Stomach smooth muscle (tissue), 2 donors: ENCODE data around the gene MAP7D1.
"Not testable (repeated sequence)": the region's sequence is repeated elsewhere in the genome, so short reads cannot be mapped to it uniquely, and the experiment has no call there.

Source experiments
- H3K27ac ChIP-seq: one replicate; pipeline ENCODE4 v1.7.0; 2013; ENCODE audit warnings: mild to moderate bottlenecking, low read length, inconsistent platforms
- H3K27me3 ChIP-seq, 2 donors: one replicate each; pipeline ENCODE4 v1.7.0; 2013; ENCODE audit warnings: low read length in 2 of 2; ENCODE audit not compliant: insufficient read depth in 2 of 2, control insufficient read depth in 1 of 2
- H3K36me3 ChIP-seq, 2 donors: one replicate each; pipeline ENCODE4 v1.7.0; 2013; ENCODE audit warnings: low read length in 2 of 2; ENCODE audit not compliant: control insufficient read depth in 2 of 2, insufficient read depth in 2 of 2
- H3K4me1 ChIP-seq: one replicate; pipeline ENCODE4 v1.7.0; 2013; ENCODE audit warnings: low read length; ENCODE audit not compliant: control insufficient read depth, insufficient read depth
- H3K4me3 ChIP-seq, 2 donors: one replicate each; pipeline ENCODE4 v1.7.0; 2013; ENCODE audit warnings: low read length in 2 of 2
- H3K9ac ChIP-seq, 2 donors: one replicate each; pipeline ENCODE4 v1.7.0; 2013; ENCODE audit warnings: low read length in 2 of 2, mild to moderate bottlenecking in 1 of 2
- H3K9me3 ChIP-seq, 2 donors: one replicate each; pipeline ENCODE4 v1.7.0; 2013; ENCODE audit warnings: low read length in 2 of 2; ENCODE audit not compliant: control insufficient read depth in 2 of 2
- donor health status: healthy.
- donor health status: Pancreatic carcinoma.

MAP7D1 gene

DNA sequence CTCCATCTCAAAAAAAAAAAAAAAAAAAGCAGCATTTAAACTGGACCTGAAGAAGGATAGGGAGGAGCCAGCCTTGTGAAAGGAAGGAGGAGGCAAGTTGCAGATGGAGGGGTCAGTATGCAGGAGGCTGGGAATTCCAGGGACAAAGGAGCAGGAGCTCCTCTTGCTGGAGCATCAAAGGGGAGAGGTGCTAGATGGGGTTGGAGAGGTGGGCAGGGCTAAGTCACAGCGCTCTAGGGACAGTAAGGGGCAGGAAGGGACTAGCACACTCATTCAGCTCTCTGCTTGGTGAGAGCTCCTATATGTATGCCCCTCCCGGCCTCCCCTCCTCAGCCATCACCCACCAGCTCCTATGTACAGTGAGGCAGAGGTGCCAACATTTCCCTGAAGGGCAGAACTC is 26.8 kb downstream of the MAP7D1 start:
- H3K27ac ChIP-seq, result peak overlapping the region; percentile 95
- peak overlapping the region in 1 of 2 donors; percentile 43 for H3K4me3 ChIP-seq
- no peaks in the 10 kb centered on the region for H3K9me3 ChIP-seq
- H3K9ac ChIP-seq, result peak overlapping the region; percentile 60 to 68
- H3K36me3 ChIP-seq, result peaks cover 19 to 22% of the 10 kb centered on the region in 2 donors
- H3K4me1 ChIP-seq, result peaks cover 48% of the 10 kb centered on the region
- H3K27me3 ChIP-seq, result no peaks in the 10 kb centered on the region

DNA sequence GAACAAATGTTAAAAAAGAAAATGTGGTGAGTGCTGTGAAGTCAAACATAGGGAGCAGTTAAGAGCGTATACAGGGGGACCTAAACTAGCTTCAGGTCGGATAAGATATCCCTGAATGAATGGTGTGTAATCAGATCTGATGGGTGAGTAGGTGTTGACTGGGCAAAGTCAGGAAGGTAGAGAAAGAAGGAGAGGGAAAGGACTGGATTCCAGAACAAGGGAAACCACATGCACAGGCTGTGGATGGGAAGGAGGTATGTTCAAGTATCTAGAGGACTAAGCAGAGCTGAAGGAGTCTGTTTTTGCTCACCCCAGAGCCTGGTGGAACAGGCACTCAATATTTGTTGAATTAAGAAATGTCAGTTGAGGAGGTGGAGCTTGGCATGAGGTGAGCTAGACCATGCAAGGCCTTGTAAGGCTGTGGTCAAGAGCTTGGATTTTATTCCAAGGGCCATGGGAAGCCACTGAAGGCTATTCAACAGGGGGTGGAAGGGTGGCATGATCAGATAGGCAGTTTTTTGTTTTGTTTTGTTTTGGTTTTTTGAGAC is 27.4 kb downstream of the MAP7D1 start:
- peaks cover 51% of the 10 kb centered on the region for H3K4me1 ChIP-seq
- H3K9ac ChIP-seq, result peak overlapping the region; percentile 60 to 68
- H3K27ac ChIP-seq, result peak overlapping the region; percentile 95
- peak overlapping the region in 1 of 2 donors; percentile 43 for H3K4me3 ChIP-seq
- peaks cover 18 to 22% of the 10 kb centered on the region in 2 donors for H3K36me3 ChIP-seq
- no peaks in the 10 kb centered on the region for H3K9me3 ChIP-seq
- H3K27me3 ChIP-seq, result no peaks in the 10 kb centered on the region

DNA sequence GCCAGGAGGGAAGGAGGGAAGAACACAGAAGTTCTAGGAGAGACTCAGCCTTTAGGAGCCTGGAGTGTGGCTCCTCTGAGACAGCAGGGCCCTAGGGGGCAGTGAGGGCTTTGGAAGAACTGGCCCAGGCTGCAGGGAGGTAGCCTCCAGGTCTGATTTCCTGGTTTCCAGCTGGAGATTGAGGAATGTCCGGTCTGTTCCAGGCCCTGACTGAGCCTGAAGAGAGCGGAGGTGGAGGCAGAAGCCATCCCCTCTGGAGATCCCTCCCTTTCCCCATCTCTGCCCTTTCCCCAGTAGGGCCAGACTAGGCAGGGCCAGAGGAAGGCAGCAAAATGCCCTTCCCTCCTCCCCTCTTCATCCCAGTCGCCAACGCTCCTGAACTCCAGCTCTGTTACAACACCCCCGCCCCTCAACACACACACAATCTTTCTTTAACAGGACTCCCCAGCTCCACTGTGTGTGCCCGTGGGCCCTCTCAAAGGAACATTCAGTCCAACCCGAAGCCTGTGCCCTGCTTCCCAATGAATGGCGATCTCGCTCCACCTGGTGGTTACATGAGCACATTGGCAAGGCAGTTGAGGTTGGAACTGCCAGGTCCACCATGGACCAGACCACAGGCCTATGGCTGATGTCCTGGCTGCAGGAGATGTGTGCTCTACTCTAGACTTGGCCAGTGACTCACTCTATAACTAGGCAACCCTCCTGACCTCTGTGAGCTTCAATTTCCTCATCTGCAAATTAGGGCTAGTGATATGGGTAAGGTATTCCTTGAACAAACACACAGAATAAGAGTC is 32.0 kb downstream of the MAP7D1 start:
- no peaks in the 10 kb centered on the region for H3K27me3 ChIP-seq
- H3K36me3 ChIP-seq, result no peaks in the 10 kb centered on the region
- no peaks in the 10 kb centered on the region for H3K9me3 ChIP-seq
- peaks cover 20% of the 10 kb centered on the region for H3K4me1 ChIP-seq
- peak overlapping the region; percentile 97 for H3K27ac ChIP-seq
- H3K4me3 ChIP-seq, result peak overlapping the region in 1 of 2 donors; percentile 47
- peak overlapping the region; percentile 65 to 73 for H3K9ac ChIP-seq

DNA sequence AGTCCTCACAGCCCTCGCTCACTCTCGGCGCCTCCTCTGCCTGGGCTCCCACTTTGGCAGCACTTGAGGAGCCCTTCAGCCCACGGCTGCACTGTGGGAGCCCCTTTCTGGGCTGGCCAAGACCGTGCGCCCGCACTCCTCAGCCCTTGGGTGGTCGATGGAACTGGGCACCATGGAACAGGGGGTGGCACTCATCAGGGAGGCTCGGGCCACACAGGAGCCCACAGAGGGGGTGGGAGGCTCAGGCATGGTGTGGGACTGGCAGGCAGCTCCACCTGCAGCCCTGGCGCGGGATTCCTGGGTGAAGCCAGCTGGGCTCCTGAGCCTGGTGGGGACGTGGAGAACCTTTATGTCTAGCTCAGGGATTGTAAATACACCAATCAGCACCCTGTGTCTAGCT is 40.8 kb downstream of the MAP7D1 start:
- H3K27me3 ChIP-seq, H3K4me3 ChIP-seq, H3K27ac ChIP-seq, H3K9me3 ChIP-seq, H3K4me1 ChIP-seq, H3K9ac ChIP-seq, H3K36me3 ChIP-seq: not testable (repeated sequence)

DNA sequence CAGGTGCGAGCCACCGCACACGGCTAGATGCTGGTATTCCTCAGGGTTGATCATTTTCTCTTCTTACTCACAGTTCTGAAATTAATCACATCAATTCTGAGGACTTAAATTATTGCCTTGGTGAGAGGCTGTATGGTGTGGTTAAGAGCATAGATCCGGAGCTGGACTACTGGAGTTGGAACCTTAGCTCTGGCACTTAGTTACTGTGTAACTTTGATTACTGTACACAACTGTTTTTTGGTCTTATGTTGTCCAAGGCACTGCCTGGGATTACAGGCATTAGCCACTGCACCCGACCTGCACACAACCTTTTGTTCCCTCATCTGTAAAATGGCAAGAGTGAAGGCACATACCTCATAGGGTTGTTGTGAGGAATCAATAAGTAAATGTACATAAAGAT is 42.7 kb downstream of the MAP7D1 start:
- Histone ChIP-seq H3K9me3 (no peaks in the 10 kb centered on the region), H3K4me1 (peaks cover 9% of the 10 kb centered on the region), H3K36me3 (no peaks in the 10 kb centered on the region), H3K4me3 (no peak overlapping the region), H3K27ac (no peak overlapping the region), H3K9ac (no peak overlapping the region), H3K27me3 (no peaks in the 10 kb centered on the region)

DNA sequence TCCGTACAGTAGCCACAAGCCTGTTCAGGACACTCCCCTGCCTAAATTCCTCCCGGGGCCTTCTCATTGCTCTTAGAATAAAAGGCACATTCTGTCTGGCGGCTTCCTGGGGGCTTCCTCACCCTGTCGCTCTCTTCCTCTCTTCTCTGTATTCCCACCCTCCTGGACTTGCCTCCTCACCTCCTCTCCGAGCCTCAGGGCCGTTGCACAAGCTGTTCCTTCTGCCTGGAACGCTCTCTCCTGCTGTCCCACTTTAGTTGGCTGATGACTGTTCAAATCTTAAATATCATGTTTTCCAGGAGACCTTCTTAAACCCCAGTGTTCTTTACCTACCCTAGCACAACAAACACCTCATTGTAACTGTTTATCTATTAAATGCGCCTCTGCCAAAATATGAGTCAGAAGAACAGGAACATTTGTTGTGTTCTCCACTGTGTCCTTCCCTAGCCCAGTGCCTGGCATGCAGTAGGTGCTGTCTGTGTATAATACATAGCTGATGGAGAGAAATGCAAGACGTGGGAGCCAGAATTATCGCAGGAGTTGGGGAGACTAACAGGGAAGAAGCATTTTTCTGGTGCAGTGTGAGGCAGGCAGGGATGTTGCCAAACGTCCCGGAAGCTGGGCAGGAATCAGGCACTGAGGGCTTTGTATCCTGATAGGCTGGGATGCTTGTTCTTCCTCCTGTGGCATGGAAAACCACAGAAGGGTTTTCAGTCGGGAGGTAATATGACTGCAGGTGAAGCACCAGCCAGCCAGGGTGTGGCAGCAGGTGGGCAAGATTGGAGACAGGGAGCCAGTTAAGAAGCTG is 44.2 kb downstream of the MAP7D1 start:
- peaks cover 18% of the 10 kb centered on the region for H3K4me1 ChIP-seq
- H3K9me3 ChIP-seq, result no peaks in the 10 kb centered on the region
- no peaks in the 10 kb centered on the region for H3K36me3 ChIP-seq
- H3K27me3 ChIP-seq, result no peaks in the 10 kb centered on the region
- H3K27ac ChIP-seq, result peak overlapping the region; percentile 86
- no peak overlapping the region for H3K4me3 ChIP-seq
- H3K9ac ChIP-seq, result peak overlapping the region in 1 of 2 donors; percentile 36

DNA sequence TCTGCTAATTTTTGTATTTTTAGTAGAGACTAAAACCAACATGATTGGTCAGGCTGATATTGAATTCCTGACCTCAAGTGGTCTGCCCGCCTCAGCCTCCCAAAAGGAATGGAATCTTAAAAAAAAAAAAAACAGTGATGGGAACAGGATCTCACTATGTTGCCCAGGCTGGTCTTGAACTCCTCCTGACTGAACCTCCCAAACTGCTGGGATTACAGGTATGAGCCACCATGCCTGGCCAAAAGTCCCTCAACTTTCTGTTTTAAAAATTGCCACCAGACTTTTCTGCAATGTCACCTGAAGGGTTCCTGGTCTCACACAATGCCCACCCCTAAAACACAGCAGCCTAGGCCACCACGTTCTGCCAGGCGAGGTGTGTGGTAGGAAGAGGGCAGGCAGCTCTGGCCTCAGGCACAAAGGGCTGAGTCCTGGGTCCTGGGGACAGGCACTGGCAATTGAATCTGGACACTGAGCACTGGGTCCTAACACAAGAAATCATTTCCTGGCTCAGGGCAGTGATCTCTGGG is 47.1 kb downstream of the MAP7D1 start:
- H3K27me3 ChIP-seq, result no peaks in the 10 kb centered on the region
- no peak overlapping the region for H3K9ac ChIP-seq
- no peak overlapping the region for H3K4me3 ChIP-seq
- peaks cover 38% of the 10 kb centered on the region for H3K4me1 ChIP-seq
- H3K9me3 ChIP-seq, result no peaks in the 10 kb centered on the region
- H3K27ac ChIP-seq, result peak overlapping the region; percentile 87
- no peaks in the 10 kb centered on the region for H3K36me3 ChIP-seq

DNA sequence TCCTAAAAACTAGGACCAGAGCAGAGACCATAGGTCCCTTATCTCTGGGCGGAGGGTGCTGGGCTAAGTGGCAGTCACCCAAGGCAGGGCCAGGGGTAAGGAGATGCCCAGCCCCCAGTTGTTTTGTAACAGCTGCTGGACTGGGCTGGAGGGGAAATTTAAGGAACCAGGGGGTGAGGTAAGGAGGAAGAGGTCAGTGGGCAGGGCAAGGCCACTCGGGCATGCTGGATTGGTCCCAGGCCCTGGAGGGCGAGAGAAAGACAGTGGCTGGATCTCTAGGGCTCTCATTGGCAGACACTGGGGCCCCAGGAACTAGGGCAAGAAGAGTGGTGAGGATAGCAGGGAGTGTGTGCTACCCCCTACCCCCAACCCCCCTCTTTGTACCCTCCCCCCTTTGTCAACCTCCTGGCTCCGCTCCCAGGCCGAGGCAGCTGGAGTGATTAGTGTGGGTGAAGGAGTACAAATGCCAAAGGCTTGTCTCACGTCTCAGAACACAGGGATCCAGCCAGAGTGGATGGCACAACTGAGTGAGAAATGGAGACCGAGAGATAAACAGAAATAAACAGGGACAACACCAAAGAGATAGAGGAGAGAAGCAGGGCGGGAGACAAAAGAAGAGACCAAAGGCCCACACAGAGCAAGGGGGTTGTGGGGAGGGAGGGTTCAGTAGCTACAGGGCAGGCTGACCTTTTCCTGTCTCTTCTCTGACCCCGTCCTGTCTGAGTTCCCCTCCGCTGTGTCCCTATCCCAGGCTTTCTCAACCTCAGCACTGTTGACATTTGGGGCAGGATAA is 47.8 kb downstream of the MAP7D1 start:
- H3K9ac ChIP-seq, result no peak overlapping the region

DNA sequence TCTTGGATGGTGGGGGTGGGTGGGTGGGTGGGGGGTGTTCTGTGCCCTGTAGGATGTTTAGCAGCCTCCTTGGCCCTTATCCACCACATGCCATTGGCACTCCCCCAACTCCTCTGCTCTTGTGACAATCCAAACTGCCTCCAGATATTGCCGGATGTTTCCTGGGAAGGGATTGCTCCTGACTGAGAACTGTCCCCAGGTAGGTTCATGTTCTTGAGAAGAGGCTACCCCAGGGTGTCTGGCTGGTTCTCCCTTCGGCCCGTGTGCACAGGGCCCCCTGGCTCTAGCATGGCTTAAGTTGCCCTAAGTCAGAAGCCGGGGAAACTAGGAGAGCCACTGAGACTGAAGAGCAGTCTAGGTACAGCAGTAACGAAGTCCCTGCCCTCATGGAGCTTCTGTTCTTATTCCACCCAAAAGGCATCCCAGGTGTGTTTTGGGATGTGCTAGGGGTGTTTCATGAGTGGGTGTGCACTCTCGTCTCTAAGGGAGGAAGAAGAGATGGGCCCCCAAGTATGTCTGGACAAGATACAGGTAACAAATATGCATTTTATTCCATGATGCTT is 48.5 kb downstream of the MAP7D1 start:
- Histone ChIP-seq H3K9ac (peak overlapping the region in 1 of 2 donors; percentile 42), H3K4me1 (peaks cover 39% of the 10 kb centered on the region), H3K27me3 (no peaks in the 10 kb centered on the region), H3K9me3 (no peaks in the 10 kb centered on the region), H3K27ac (peak overlapping the region; percentile 87), H3K36me3 (no peaks in the 10 kb centered on the region), H3K4me3 (no peak overlapping the region)

More for the DNA sequence above, 47.8 kb downstream of the MAP7D1 start:
- peaks cover 39% of the 10 kb centered on the region for H3K4me1 ChIP-seq
- H3K4me3 ChIP-seq, result peak overlapping the region in 1 of 2 donors; percentile 40
- peak overlapping the region; percentile 87 for H3K27ac ChIP-seq
- no peaks in the 10 kb centered on the region for H3K36me3 ChIP-seq
- no peaks in the 10 kb centered on the region for H3K9me3 ChIP-seq
- H3K27me3 ChIP-seq, result no peaks in the 10 kb centered on the region
